ENCODE measurements around the gene PEX11B. TPM values are rescaled to one million over a fixed set of nuclear protein-coding genes. Genes with fewer than 3 reads are reported as not detected.
"Not testable (repeated sequence)": the region's sequence is repeated elsewhere in the genome, so short reads cannot be mapped to it uniquely, and the experiment has no call there.

Gene PEX11B
- total RNA-seq, 1 experiment from 2014 or later = 19.7 TPM

- H4K20me1 ChIP-seq (ENCODE audit: insufficient read depth) = no peaks in the 10 kb centered on the region
- no peak for DNase-seq
- ChIA-PET POLR2A (ENCODE audit: unreplicated experiment) (no interaction called here), CTCF (no interaction called here)
- intact Hi-C loops (cut with micrococcal nuclease; ENCODE audit: unreplicated experiment) = no loop called here
- no peaks in the 10 kb centered on the region for H3K27me3 ChIP-seq (ENCODE audit: insufficient read depth, low read depth)
- no peaks in the 10 kb centered on the region for H3K9me3 ChIP-seq (ENCODE audit: insufficient read depth, low read depth)
- H3K79me2 ChIP-seq (ENCODE audit: low read depth) = no peaks in the 10 kb centered on the region
- H3F3A ChIP-seq (ENCODE audit: insufficient read depth, low read depth) = no peaks in the 10 kb centered on the region; the same call in 1 of the 2 replicates
- BruUV-seq (replicated peaks) = no TSS peak
- H3K36me3 ChIP-seq (ENCODE audit: low read depth) = no peaks in the 10 kb centered on the region
- TF ChIP-seq EZH2 (IDR thresholded peaks at IDR 0.05; ENCODE audit: low read depth) (no peak), CTCF (conservative IDR thresholded peaks at IDR 0.05) (no peak)
- H3K27ac ChIP-seq = no peak overlapping the region
- H3K9me2 ChIP-seq (ENCODE audit: insufficient read depth) = no peaks in the 10 kb centered on the region; the same call in 1 of the 2 replicates
- H3K4me1 ChIP-seq (replicated peaks; ENCODE audit: insufficient read depth) = no peaks in the 10 kb centered on the region
- H3K4me2 ChIP-seq = no peak overlapping the region
- H3K4me3 ChIP-seq = no peak overlapping the region
- no peak overlapping the region for H2AFZ ChIP-seq
These were observed 17.2 kb upstream of the PEX11B start for GRCh38 chr1:145935708-145936107.

- H3K27ac ChIP-seq; H3K9me2 ChIP-seq (ENCODE audit: insufficient read depth); H4K20me1 ChIP-seq (ENCODE audit: insufficient read depth); intact Hi-C loops (cut with micrococcal nuclease; ENCODE audit: unreplicated experiment); H3K4me2 ChIP-seq; H3K4me1 ChIP-seq (replicated peaks; ENCODE audit: insufficient read depth); H3K9me3 ChIP-seq (ENCODE audit: insufficient read depth, low read depth); H3K36me3 ChIP-seq (ENCODE audit: low read depth); BruUV-seq (replicated peaks); H3K4me3 ChIP-seq; H2AFZ ChIP-seq; POLR2A ChIA-PET (ENCODE audit: unreplicated experiment); H3K27me3 ChIP-seq (ENCODE audit: insufficient read depth, low read depth); DNase-seq: not testable (repeated sequence)
- H3F3A ChIP-seq (ENCODE audit: insufficient read depth, low read depth) = peaks cover 16% of the 10 kb centered on the region; the same call in 1 of the 2 replicates
- peaks cover 11% of the 10 kb centered on the region for H3K79me2 ChIP-seq (ENCODE audit: low read depth)
- CTCF ChIA-PET = interaction anchor here (1.1 kb wide), 1 partner anchor 87 kb away, joined by 3 read pairs; the partner anchor contains the start of gene NUDT17
These were observed 14.0 kb upstream of the PEX11B start for GRCh38 chr1:145932522-145933009.

- H3K36me3 ChIP-seq (ENCODE audit: low read depth) = peaks cover 12% of the 10 kb centered on the region
- H3K9me3 ChIP-seq (ENCODE audit: insufficient read depth, low read depth) = no peaks in the 10 kb centered on the region
- TF ChIP-seq CTCF (conservative IDR thresholded peaks at IDR 0.05) (no peak), EZH2 (IDR thresholded peaks at IDR 0.05; ENCODE audit: low read depth) (no peak)
- peak overlapping the region; percentile 93 for H3K4me2 ChIP-seq
- H3K4me1 ChIP-seq (replicated peaks; ENCODE audit: insufficient read depth) = peaks cover 16% of the 10 kb centered on the region
- H2AFZ ChIP-seq = peak overlapping the region; percentile 87
- H3K27me3 ChIP-seq (ENCODE audit: insufficient read depth, low read depth) = no peaks in the 10 kb centered on the region
- TSS peak; percentile 94 for BruUV-seq (replicated peaks)
- peak overlapping the region; percentile 97 for H3K4me3 ChIP-seq
- ChIA-PET POLR2A (ENCODE audit: unreplicated experiment) (interaction anchor here (0.5 to 1.1 kb wide), 7 partner anchors 9 to 79 kb away, joined by 3 to 14 read pairs (median 4); partner anchors contain the start of genes LIX1L, PEX11B and PIAS3), CTCF (interaction anchor here (0.6 to 2.2 kb wide), 5 partner anchors 15 to 83 kb away, joined by 3 to 8 read pairs (median 3); partner anchors contain the start of gene NUDT17)
- no peak for DNase-seq
- peaks cover 22% of the 10 kb centered on the region; the same call in 1 of the 2 replicates for H3F3A ChIP-seq (ENCODE audit: insufficient read depth, low read depth)
- peaks cover 28% of the 10 kb centered on the region for H3K79me2 ChIP-seq (ENCODE audit: low read depth)
- no peaks in the 10 kb centered on the region; the same call in 1 of the 2 replicates for H3K9me2 ChIP-seq (ENCODE audit: insufficient read depth)
- intact Hi-C loops (cut with micrococcal nuclease; ENCODE audit: unreplicated experiment) = loop anchor here (5.0 kb wide), 1 partner anchor 109 kb away; no protein-coding TSS in a partner anchor
- H4K20me1 ChIP-seq (ENCODE audit: insufficient read depth) = no peaks in the 10 kb centered on the region; the same call in 1 of the 2 replicates
- peak overlapping the region; percentile 84 for H3K27ac ChIP-seq
These were observed 9.6 kb upstream of the PEX11B start for GRCh38 chr1:145927916-145928643.

Data from PC-9 (cell line).